Activated CD8-positive, alpha-beta T cell treated with anti-CD3 and anti-CD28 coated beads, Interleukin-2, amount 10 ng/mL, durations not matched to agents 7 days and 5 days (primary cell): ENCODE measurements around the gene GPR152. TPM values are rescaled to one million over a fixed set of nuclear protein-coding genes. Genes with fewer than 3 reads are reported as not detected.
"Not testable (repeated sequence)": the region's sequence is repeated elsewhere in the genome, so short reads cannot be mapped to it uniquely, and the experiment has no call there.

Experiments
- ATAC-seq: fragments of 150-1000 bp; cut with Tn5 transposase; one replicate; pipeline ENCODE4 v1.10.0; 2021; ENCODE audit warnings: moderate library complexity
- CTCF ChIA-PET: fragments of 350-600 bp; sonication (Branson Sonifier 250); formaldehyde crosslinking; loops from one replicate; lab custom pipeline; 2021; ENCODE audit warnings: antibody characterized with exemption; lab: Charles Lee
- POLR2A ChIA-PET: fragments of 350-600 bp; sonication (Branson Sonifier 250); formaldehyde crosslinking; loops from one replicate; lab custom pipeline; 2021; ENCODE audit warnings: antibody characterized with exemption; lab: Charles Lee
- DNase-seq: peaks from one replicate; pipeline ENCODE4 v3.0.0-alpha.2; 2020
- H3K27ac Mint-ChIP-seq: one replicate; pipeline ENCODE4 v1.8.0; 2021; ENCODE audit warnings: mild to moderate bottlenecking, mixed read lengths
- H3K27me3 Mint-ChIP-seq: one replicate; pipeline ENCODE4 v1.8.0; 2021; ENCODE audit warnings: low read depth, mixed read lengths
- H3K36me3 Mint-ChIP-seq: one replicate; pipeline ENCODE4 v1.8.0; 2021; ENCODE audit warnings: low read depth, mixed read lengths
- H3K4me1 Mint-ChIP-seq: one replicate; pipeline ENCODE4 v1.8.0; 2021; ENCODE audit warnings: low read depth, mixed read lengths
- H3K4me3 Mint-ChIP-seq: one replicate; pipeline ENCODE4 v1.8.0; 2021; ENCODE audit warnings: mild to moderate bottlenecking, mixed read lengths
- H3K9me3 Mint-ChIP-seq: one replicate; pipeline ENCODE4 v1.8.0; 2022; ENCODE audit warnings: mixed read lengths; ENCODE audit not compliant: insufficient read depth
- total RNA-seq, 2 experiments: library from RNA; stranded (reverse); gene quantifications; one replicate each; pipeline ENCODE4 v1.2.3, GENCODE V29; 2021

GPR152 gene
- total RNA-seq, 2 experiments from 2014 or later = not detected

DNA sequence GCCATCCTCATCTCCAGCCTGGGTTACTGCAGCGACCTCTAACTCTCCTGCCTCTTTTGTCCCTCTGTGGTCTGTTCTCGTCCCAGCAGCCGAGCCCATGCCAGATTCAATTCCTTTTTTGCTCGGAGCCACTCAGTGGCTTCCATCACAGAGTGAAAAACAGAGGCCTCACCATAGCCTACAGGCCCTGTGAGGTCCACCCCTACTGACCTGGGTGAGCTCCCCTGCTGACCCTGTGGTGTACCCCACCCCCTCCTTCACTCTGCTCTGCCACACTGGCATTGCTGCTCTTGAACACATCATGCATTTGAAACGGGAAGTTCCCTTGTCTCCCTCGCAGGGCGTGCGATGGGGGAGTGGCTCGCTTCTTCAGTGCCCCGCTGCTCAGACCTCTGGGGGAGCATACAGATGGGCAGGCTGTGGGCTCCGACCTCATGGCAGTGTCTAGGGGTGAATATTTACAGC lies 32.4 kb upstream of the GPR152 start:
- Mint-ChIP-seq H3K4me3 (peak overlapping the region; percentile 93), H3K27ac (peak overlapping the region; percentile 99), H3K27me3 (peaks cover 2% of the 10 kb centered on the region), H3K4me1 (peaks cover 64% of the 10 kb centered on the region), H3K9me3 (no peaks in the 10 kb centered on the region), H3K36me3 (peaks cover 56% of the 10 kb centered on the region)
- DNase-seq (peak; percentile 77), ATAC-seq (peak; percentile 7)
- ChIA-PET CTCF (interaction anchor here (1.2 to 2.9 kb wide), 4 partner anchors 19 to 134 kb away, joined by 3 to 9 read pairs (median 5); partner anchors contain the start of gene PITPNM1), POLR2A (interaction anchor here (0.6 to 5.0 kb wide), 16 partner anchors 8 to 245 kb away, joined by 3 to 84 read pairs (median 6); partner anchors contain the start of genes CDK2AP2, PITPNM1, PPP1CA and PTPRCAP)

DNA sequence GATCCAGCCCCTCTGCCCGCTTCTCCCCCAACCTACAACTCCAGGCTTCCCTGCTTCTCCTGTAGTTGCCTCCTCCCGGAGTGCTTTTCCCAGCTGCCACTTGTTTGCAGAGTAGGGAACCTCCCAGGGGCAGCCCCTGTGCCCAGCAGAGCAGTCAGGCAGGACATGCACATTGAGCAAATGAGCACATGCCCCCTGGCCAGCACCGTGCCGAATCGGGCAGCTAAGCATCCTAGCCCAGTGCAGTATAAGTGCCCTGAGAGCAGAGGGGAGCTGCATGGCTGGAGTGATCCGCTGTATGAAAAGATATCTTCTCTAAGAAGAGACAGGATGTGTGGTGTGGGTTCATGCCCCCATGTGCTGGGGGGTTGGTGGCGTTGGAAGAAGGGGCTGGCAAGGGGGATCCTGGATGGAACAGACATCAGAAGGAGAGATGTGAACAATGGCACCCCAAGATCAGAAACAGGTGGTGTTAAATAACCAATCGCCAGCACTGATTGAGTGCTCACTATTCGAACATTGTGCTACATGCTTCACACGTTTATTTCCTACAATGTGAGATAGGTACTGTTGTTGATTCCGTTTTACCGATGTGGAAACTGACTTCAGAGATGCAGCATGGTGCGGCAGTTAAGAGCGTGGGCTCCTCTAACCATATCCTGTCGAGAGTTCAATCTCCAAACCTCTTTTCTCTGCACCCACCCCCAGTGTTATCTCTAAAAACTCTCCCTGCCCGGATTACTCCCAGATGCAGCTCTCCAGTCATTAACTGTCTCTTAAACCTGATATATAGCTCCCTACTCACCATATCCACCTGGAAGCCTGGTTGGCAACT lies 31.5 kb upstream of the GPR152 start:
- ATAC-seq (peak; percentile 28), DNase-seq (peak; percentile 69)
- CTCF ChIA-PET = interaction anchor here (0.6 to 2.9 kb wide), 5 partner anchors 15 to 133 kb away, joined by 3 to 9 read pairs (median 3); partner anchors contain the start of genes PITPNM1 and TMEM134
- peak overlapping the region; percentile 93 for H3K4me3 Mint-ChIP-seq
- peaks cover 59% of the 10 kb centered on the region for H3K4me1 Mint-ChIP-seq
- H3K9me3 Mint-ChIP-seq = no peaks in the 10 kb centered on the region
- peaks cover 5% of the 10 kb centered on the region for H3K27me3 Mint-ChIP-seq
- peaks cover 51% of the 10 kb centered on the region for H3K36me3 Mint-ChIP-seq
- peak overlapping the region; percentile 99 for H3K27ac Mint-ChIP-seq
- POLR2A ChIA-PET = interaction anchor here (0.6 to 5.0 kb wide), 17 partner anchors 9 to 244 kb away, joined by 3 to 84 read pairs (median 5); partner anchors contain the start of genes CDK2AP2, GPR152, PITPNM1 and PPP1CA

DNA sequence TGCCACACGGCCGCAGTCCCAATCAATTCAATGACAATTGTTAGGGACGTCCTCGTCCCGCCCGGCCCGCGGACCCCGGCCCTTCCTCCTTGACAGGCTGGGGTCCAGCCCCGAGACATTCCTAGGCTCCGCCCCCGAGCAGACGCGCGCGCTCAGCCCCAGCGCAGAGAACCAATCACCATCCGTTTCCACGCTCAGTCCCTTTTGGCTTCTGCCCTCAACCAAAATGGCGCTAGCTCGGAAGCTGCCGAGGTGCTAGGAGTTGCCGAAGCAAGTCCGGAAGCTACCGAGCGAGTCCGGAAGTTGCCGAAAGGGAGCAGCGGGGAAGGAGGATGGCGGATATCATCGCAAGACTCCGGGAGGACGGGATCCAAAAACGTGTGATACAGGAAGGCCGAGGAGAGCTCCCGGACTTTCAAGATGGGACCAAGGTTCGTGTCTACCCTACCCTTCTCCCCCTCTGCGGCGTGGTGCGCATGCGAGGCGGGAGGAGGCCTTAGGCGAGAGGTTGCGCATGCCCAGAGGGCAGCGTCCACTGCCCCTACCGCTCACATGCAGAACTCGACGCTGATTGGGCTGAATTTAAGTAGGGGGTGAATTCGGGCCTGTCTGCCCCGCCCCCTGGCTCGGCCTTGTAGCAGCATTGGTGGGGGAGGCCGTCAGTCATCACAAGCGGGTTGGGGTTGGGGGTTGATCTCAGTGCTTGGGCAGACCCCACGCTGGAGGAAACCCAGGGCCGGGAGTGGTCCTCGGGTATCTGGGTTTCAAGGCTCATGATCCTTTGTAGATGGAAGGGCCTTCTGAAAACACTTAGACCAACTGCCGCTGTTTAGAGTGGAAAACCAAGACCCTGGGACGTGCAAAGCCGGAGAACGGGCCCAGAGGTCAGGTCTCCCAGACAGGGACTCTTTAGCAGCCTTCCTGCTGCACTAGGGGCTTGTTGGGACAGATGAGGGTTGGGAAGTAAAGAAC lies 30.6 kb upstream of the GPR152 start, which contains the start of gene AIP:
Gene AIP (plus strand): TSS at position 200 of the 972 bp plus-strand sequence. CDS start 133 bp downstream, at position 333.
- H3K9me3 Mint-ChIP-seq = no peaks in the 10 kb centered on the region
- peaks cover 5% of the 10 kb centered on the region for H3K27me3 Mint-ChIP-seq
- ChIA-PET CTCF (interaction anchor here (0.7 to 2.9 kb wide), 8 partner anchors 14 to 132 kb away, joined by 3 to 9 read pairs (median 4); partner anchors contain the start of genes PITPNM1, PPP1CA, PTPRCAP and TMEM134), POLR2A (interaction anchor here (0.5 to 5.0 kb wide), 15 partner anchors 8 to 244 kb away, joined by 3 to 84 read pairs (median 3); partner anchors contain the start of genes GPR152, PITPNM1, PPP1CA and PTPRCAP)
- peak; percentile 99 for DNase-seq
- peak within 1 kb of the TSS; percentile 99 for H3K27ac Mint-ChIP-seq
- H3K36me3 Mint-ChIP-seq = peaks cover 43% of the 10 kb centered on the region
- H3K4me3 Mint-ChIP-seq = peak within 1 kb of the TSS; percentile 93
- peaks cover 53% of the 10 kb centered on the region for H3K4me1 Mint-ChIP-seq
- ATAC-seq = peak; percentile 87

DNA sequence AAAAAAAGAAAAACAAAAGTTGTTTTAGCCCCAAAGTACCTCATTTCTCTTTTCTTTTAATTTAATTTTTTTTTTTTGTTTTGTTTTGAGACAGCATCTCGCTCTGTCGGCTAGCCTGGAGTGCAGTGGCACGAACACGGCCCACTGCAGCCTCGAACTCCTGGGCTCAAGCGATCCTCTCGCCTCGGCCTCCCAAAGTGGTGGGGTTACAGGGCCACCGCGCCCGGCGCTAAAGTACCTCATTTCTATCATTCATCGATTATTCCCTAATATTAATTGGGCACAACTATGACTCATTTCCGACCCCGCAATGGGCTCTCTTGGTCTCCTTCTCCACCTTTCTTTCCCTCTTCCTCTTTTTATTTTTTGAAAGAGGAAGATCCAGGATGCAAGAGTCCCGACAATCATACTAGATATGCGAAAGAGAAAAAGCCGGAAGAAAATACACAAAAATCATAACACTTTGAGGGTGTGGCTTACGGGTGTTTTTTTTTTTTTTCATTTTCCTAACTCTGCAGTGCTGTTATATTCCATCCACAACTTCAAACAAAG lies 29.8 kb upstream of the GPR152 start:
- DNase-seq = no peak
- Mint-ChIP-seq H3K4me3 (peak overlapping the region; percentile 93), H3K4me1 (peaks cover 46% of the 10 kb centered on the region), H3K27me3 (peaks cover 5% of the 10 kb centered on the region), H3K36me3 (peaks cover 35% of the 10 kb centered on the region), H3K27ac (peak overlapping the region; percentile 99), H3K9me3 (no peaks in the 10 kb centered on the region)
- POLR2A ChIA-PET = interaction anchor here (0.5 to 5.0 kb wide), 12 partner anchors 7 to 243 kb away, joined by 3 to 84 read pairs (median 4); partner anchors contain the start of genes PITPNM1, PPP1CA, PTPRCAP and TBC1D10C
- ATAC-seq = peak; percentile 6
- CTCF ChIA-PET = interaction anchor here (0.7 to 2.9 kb wide), 7 partner anchors 23 to 131 kb away, joined by 3 to 9 read pairs (median 4); partner anchors contain the start of genes PITPNM1, PPP1CA and PTPRCAP

DNA sequence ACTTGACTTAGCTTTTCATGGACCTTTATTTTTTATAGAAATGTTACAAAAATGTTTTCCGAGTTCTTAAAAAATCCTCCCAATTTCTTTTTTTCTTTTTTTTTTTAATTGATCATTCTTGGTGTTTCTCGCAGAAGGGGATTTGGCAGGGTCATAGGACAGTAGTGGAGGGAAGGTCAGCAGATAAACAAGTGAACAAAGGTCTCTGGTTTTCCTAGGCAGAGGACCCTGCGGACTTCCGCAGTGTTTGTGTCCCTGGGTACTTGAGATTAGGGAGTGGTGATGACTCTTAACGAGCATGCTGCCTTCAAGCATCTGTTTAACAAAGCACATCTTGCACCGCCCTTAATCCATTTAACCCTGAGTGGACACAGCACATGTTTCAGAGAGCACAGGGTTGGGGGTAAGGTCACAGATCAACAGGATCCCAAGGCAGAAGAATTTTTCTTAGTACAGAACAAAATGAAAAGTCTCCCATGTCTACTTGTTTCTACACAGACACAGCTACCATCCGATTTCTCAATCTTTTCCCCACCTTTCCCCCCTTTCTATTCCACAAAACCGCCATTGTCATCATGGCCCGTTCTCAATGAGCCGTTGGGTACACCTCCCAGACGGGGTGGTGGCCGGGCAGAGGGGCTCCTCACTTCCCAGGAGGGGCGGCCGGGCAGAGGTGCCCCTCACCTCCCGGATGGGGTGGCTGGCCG lies 25.0 kb upstream of the GPR152 start:
- DNase-seq, H3K9me3 Mint-ChIP-seq, H3K27me3 Mint-ChIP-seq, POLR2A ChIA-PET, H3K4me3 Mint-ChIP-seq, H3K27ac Mint-ChIP-seq, H3K36me3 Mint-ChIP-seq, ATAC-seq, H3K4me1 Mint-ChIP-seq, CTCF ChIA-PET: not testable (repeated sequence)

DNA sequence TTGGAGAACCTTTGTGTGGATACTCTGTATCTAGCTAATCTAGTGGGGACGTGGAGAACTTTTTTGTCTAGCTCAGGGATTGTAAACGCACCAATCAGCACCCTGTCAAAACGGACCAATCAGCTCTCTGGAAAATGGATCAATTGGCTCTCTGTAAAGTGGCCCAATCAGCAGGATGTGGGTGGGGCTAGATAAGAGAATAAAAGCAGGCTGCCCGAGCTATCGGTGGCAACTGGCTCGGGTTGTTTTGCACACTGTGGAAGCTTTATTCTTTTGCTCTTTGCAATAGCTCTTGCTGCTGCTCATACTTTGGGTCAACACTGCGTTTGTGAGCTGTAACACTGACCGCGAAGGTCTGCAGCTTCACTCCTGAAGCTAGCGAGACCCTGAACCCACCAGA lies 24.2 kb upstream of the GPR152 start:
- not testable (repeated sequence) for H3K36me3 Mint-ChIP-seq, H3K9me3 Mint-ChIP-seq, H3K4me1 Mint-ChIP-seq, DNase-seq, ATAC-seq, H3K27me3 Mint-ChIP-seq, H3K27ac Mint-ChIP-seq, H3K4me3 Mint-ChIP-seq
- CTCF ChIA-PET = interaction anchor here (0.8 to 1.4 kb wide), 3 partner anchors 11 to 56 kb away, joined by 3 to 5 read pairs (median 3); partner anchors contain the start of gene RPS6KB2
- POLR2A ChIA-PET = interaction anchor here (0.9 kb wide), 1 partner anchor 40 kb away, joined by 3 read pairs; no protein-coding TSS in a partner anchor

DNA sequence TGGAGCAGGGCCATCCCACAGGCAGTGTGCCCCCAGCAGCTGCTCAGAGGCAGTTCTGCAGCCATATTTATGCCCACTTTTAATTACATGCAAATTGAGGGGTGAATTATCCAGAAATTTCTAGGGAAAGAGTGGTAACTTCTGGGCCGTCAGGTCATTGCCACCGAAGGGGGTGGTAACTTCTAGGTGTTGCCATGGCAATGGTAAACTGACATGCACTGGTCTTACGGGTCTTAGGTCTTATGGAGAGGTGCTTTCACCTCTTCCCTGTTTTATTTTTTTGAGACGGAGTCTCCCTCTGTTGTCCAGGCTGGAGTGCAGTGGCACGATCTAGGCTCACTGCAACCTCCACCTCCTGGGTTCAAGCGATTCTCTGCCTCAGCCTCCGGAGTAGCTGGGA lies 20.4 kb upstream of the GPR152 start:
- Mint-ChIP-seq H3K27ac (no peak overlapping the region), H3K36me3 (no peaks in the 10 kb centered on the region), H3K27me3 (peaks cover 3% of the 10 kb centered on the region), H3K9me3 (no peaks in the 10 kb centered on the region), H3K4me3 (no peak overlapping the region), H3K4me1 (peaks cover 11% of the 10 kb centered on the region)
- ChIA-PET POLR2A (interaction anchor here (0.9 to 8.7 kb wide), 2 partner anchors 8 to 12 kb away, joined by 3 to 70 read pairs; partner anchors contain the start of gene AIP), CTCF (no interaction called here)
- ATAC-seq (no peak), DNase-seq (no peak)

DNA sequence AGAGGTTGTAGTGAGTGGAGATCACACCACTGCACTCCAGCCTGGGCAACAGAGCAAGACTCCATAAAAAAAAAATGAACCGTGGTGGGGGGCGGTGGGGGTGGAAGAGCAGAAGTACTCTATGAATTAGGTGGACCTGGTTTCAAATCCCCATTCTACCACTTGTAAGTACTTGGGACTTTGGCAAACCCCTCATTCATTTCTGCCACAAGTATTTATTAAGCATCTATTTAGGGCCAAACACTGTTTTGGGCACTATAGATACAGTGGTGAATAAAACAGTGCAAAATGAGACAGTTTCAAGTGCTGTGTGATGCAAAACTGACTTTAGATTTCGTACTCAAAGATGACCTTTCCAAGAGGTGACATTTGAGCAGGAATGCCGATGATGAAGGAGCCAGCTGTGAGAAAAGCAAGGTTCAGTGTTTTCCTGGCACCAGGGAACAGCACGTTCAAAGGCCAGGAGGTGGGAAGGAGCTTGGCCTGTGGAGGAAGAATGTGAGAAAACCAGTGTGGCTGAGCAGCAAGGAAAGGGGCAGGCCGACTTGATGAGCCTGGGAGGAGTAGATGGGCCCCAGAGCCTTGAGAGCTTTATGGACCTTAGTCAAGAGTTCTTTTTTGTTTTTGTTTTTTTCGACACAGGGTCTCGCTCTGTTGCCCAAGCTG lies 17.9 kb upstream of the GPR152 start:
- no peaks in the 10 kb centered on the region for H3K9me3 Mint-ChIP-seq
- CTCF ChIA-PET = interaction anchor here (0.9 to 3.2 kb wide), 3 partner anchors 11 to 64 kb away, joined by 3 to 21 read pairs (median 6); partner anchors contain the start of gene PTPRCAP
- no peak for DNase-seq
- no peak overlapping the region for H3K4me3 Mint-ChIP-seq
- ATAC-seq = no peak
- peaks cover 29% of the 10 kb centered on the region for H3K4me1 Mint-ChIP-seq
- peaks cover under 1% of the 10 kb centered on the region for H3K36me3 Mint-ChIP-seq
- POLR2A ChIA-PET = interaction anchor here (0.8 to 8.7 kb wide), 4 partner anchors 14 to 63 kb away, joined by 4 to 103 read pairs (median 37); partner anchors contain the start of genes AIP and PTPRCAP
- no peaks in the 10 kb centered on the region for H3K27me3 Mint-ChIP-seq
- H3K27ac Mint-ChIP-seq = no peak overlapping the region

DNA sequence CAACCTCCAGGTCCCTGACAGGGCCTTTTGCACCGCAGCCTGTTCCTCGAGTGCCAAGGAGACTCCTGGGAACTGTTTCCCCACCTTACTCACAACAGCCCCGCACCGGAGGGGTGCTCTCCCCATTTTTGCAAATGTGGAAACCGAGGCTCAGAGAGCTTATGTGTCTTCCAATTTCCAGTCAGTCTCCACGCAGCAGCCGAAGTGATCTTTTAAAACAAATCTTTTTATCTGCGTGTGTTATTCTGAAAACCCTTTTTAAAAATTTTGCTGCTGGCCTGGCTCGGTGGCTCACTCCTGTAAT lies 16.9 kb upstream of the GPR152 start:
- H3K36me3 Mint-ChIP-seq = peaks cover 4% of the 10 kb centered on the region
- DNase-seq (no peak), ATAC-seq (no peak)
- H3K27ac Mint-ChIP-seq = peak overlapping the region; percentile 82
- peaks cover 33% of the 10 kb centered on the region for H3K4me1 Mint-ChIP-seq
- H3K27me3 Mint-ChIP-seq = no peaks in the 10 kb centered on the region
- ChIA-PET POLR2A (interaction anchor here (0.7 to 8.7 kb wide), 6 partner anchors 15 to 60 kb away, joined by 3 to 103 read pairs (median 6); partner anchors contain the start of genes AIP and PTPRCAP), CTCF (interaction anchor here (0.6 to 3.2 kb wide), 6 partner anchors 9 to 65 kb away, joined by 3 to 21 read pairs (median 3); partner anchors contain the start of gene PTPRCAP)
- H3K4me3 Mint-ChIP-seq = peak overlapping the region; percentile 77
- no peaks in the 10 kb centered on the region for H3K9me3 Mint-ChIP-seq
